ENCODE data around the gene EXOSC2. TPM values are rescaled to one million over a fixed set of nuclear protein-coding genes. Genes with fewer than 3 reads are reported as not detected.

Gene EXOSC2
- polyA plus RNA-seq, 5 donors, result 42.1 to 53.7 (median 49.2) TPM

GRCh38 chr9:130729145-130729544, 35.6 kb downstream of the EXOSC2 start:
- DNase-seq, result no peak

DNA sequence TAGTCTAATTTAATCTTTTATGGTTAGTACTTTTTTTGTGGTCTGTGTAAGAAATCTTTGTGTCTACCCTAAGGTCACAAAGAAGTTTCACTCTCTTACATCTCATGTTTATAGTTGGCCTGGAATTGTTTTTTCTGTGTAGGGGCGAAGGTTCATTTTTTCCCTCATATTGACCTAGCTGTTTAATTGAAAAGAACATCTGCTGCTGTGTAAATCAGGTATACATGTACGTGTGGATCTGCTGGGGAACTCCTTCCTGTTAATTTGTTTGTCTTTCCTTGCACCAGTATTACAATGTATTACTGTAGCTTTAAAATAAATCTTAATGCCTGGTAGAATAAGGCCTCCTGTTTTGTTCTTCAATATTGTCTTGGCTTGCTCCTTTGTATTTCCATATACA, 37.8 kb downstream of the EXOSC2 start:
- DNase-seq, result no peak

DNA sequence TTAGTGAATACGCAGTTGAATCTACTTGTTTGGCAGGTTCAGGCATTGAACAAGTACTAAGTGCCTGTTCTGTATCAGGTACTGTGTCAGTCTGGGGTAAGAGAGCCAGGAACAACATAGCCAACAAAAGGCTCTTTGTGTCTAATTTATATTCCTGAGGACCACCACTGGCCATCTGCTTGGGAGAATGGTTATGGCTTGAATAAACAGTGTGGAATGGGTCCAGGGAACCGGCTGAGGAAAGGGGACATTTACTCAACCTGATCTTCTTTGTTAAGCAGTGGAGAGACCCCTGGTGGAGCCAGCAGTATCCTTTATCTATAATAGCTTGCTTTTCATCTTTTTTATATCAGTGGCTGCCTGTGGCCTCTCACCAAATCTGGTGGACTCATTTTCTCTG, 38.6 kb downstream of the EXOSC2 start:
- DNase-seq, result no peak

DNA sequence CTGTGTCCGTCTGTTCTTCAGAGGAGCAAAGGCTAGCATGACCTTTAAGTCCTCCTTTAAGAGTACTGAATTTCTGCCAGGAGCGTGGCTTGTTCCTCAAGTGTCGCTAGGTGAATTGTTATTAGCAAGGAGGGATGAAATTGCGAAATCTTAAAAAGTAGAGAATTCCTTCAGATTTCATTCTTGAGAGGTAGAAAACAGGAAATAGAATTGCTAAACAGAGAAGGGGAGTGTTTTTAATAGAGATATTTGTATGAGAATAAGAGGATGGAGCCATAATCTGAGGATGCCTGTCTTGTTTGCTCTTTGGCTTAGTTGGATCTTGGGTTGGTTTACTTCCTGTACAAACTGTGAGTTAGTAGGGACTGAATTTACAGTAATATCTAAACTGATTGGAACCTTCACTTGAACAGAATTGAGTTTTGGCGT, 39.2 kb downstream of the EXOSC2 start:
- no peak for DNase-seq

GRCh38 chr9:130735566-130735965, 42.0 kb downstream of the EXOSC2 start:
- no peak for DNase-seq

- no peak for DNase-seq
Measured at GRCh38 chr9:130736834-130737233, 43.3 kb downstream of the EXOSC2 start.

GRCh38 chr9:130738281-130738680, 44.7 kb downstream of the EXOSC2 start:
- DNase-seq, result no peak

DNA sequence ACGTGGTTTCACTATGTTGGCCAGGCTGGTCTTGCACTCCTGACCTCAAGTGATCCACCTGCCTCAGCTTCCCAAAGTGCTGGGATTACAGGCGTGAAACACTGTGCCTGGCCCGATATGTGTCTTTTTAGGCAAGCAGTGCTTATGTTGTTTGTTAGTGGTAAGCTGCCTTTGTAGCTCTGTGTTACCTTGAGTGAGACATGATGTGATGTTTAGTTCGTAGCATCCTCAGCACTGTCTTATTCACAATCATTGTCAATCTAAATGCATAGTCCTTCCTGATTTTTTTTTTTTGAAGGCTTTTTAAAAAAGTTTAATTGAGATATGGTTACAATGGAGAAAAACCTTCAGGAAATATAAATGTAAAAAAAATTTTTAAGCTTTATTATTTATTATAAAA, 45.5 kb downstream of the EXOSC2 start:
- no peak for DNase-seq

DNA sequence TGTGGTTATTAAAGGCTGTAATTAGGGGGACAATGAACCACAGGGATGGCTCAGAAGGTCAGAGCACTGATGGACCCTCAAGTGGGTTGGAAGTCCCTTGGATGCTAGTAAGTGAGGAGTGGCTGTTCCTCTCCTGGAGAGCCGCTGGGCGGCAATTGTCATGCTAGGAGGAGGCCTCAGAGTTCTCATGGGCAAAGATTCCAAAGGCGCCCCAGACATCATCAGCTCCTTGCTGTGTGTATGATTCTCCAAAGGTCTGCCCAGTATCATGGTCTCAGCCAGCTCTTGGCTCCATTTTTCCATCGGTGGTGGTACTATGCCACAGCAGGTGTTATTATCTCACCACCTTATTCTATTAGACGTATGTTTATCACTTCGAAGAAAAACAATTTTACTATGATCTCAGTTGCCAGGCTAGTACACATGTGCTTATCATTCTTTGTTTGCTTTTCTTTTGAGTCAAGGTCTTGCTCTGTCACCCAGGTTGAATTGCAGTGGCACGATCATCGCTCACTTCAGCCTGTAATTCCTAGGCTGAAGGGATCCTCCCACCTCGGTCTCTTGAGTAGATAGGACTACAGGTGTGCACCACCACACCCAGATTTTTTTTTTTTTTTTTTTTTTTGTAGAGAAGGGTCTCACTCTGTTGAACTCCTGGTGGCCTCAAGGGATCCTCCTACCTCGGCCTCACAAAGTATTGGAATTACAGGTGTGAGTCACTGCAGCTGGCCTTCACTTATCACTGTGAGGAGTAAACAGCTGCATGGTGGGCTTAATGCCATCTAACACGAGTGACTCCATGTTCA, 46.8 kb downstream of the EXOSC2 start:
- DNase-seq, result no peak

GRCh38 chr9:130741024-130741305, 47.4 kb downstream of the EXOSC2 start:
- DNase-seq, result no peak

GRCh38 chr9:130741831-130742449, 48.4 kb downstream of the EXOSC2 start:
- DNase-seq, result no peak

DNA sequence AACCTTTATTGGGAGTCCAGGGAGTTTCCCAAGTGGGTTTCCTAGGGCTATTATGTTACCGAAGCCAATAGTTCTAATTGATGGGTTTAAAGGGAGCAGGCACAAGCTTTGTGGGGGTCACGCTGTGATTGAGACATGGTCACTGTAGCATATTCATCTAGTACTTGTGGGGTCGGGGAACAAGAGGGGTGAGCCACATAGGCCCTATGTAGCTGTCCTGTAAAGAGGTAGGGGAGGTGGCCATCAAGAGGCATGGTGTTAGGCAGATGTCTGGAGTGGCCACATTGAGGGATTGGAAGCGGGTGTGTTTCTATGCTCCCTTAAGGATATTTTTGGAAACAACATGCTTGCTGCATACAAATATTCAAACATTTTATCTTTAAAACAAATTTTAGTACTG, 50.1 kb downstream of the EXOSC2 start:
- DNase-seq, result no peak

GRCh38 chr9:130745210-130745800, 51.7 kb downstream of the EXOSC2 start:
- no peak for DNase-seq

DNA sequence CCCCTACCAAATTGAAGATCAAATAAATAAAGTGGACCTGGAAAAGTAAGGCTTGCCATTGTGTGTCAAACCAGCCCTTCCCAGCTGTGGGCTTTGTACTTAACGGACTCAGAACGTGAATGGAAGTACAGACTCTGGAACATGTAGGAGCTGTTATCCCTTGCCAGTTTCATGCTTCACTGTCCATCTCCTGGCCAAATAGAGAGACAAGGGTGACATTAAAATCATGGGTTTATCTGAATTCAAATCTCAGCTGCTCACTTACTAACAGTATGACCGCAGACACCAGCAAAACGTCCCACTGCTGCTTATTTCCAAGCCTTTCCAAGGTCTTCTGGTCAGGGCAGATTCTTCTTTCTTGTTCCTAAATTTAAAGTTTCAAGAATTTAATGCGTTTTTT, 52.2 kb downstream of the EXOSC2 start:
- DNase-seq, result no peak

DNA sequence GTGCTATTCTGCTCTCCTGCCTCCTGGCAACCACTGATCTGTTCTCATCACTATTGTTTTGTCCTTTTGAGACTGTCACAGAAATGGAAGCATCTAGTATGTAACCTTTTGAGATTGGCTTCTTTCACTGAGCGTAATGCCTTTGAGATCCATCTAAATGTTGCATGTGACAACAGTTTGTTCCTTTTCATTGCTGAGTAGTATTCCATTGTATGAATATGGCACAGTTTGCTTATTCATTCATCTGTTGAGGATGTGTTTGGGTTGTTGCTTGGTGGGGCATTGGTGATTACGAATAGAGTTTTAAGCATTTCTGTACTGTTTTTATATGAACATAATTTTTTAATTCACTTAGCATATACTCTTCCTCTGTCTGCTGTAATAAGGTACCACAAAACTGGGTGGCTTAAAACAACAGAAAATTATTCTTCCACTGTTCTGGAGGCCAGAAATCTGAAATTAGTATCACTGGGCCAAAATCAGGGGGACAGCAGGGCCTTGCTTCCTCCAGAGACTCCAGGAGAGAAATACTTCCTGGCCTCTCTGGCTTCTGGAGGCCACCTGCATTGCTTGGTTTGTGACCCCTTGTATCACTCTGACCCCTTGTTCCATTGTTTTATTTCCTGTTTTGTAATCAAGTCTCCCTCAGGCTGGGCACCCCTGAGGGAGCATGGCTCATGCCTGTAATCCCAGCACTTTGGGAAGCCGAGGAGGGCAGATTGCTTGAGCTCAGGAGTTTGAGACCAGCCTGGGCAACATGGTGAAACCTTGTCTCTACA, 53.0 kb downstream of the EXOSC2 start:
- DNase-seq, result no peak

DNA sequence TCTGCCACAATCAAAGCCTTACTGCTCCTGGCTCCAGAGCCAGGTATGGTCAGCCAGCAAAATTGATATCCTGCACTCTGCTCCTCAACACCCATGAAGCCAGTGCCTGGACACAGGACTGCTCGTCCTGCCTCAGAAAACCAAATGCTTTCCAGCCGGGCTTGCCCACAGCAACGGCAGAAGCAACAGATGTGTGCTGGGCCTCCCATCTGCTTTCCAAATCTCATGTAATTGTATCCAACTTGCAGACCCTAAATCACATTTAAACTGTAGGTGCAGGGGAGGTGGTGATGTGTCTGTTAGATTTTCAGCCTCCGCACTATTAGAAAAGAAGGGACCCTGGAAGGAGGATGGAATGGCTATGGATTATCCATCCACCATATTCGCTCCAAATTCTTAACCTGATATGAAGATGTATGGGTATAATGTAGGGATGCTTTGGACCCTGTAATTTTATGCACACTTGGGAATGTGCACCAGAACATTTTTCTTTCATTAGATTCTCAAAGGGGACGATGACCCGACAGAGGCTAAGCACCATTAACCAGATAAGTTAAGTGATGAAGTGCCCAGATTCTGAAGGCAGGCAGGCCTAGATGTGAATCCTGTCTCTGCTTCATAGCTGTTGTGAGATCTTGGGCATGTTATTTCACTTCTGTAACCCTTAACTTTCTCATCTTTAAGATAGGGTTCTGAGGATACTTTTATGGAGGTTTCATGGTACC, 58.2 kb downstream of the EXOSC2 start:
- no peak for DNase-seq

Other genes starting within 250 kb of the EXOSC2 start
- 10 to 100 TPM; 12.2 to 33.2 (median 22.0) TPM for gene ASS1, start 248.8 kb upstream of the EXOSC2 start, polyA plus RNA-seq (ENCODE audit: insufficient read depth in 1 of 5, insufficient read length in 5 of 5, low replicate concordance in 1 of 5)
- 10 to 100 TPM; 53.7 to 62.0 (median 60.3) TPM for gene FUBP3, start 114.2 kb upstream of the EXOSC2 start, polyA plus RNA-seq (ENCODE audit: insufficient read depth in 1 of 5, insufficient read length in 5 of 5, low replicate concordance in 1 of 5)
- gene PRDM12, start 29.2 kb upstream of the EXOSC2 start, polyA plus RNA-seq (ENCODE audit: insufficient read depth in 1 of 5, insufficient read length in 5 of 5, low replicate concordance in 1 of 5), result not detected
- gene ABL1, start 141.5 kb downstream of the EXOSC2 start, polyA plus RNA-seq (ENCODE audit: insufficient read depth in 1 of 5, insufficient read length in 5 of 5, low replicate concordance in 1 of 5), result 10 to 100 TPM; 62.3 to 77.1 (median 70.9) TPM
- gene QRFP, start 203.0 kb downstream of the EXOSC2 start, polyA plus RNA-seq (ENCODE audit: insufficient read depth in 1 of 5, insufficient read length in 5 of 5, low replicate concordance in 1 of 5), result under 1 TPM; 0.25 to 0.46 (median 0.37) TPM
- 1 to 10 TPM in 3 of 5 donors, under 1 TPM in 2; 0.61 to 2.2 (median 1.6) TPM for gene FIBCD1, start 245.5 kb downstream of the EXOSC2 start, polyA plus RNA-seq (ENCODE audit: insufficient read depth in 1 of 5, insufficient read length in 5 of 5, low replicate concordance in 1 of 5)

Measured in right lung (tissue), 5 donors.